ENCODE results near the gene DPYSL4.

DNA sequence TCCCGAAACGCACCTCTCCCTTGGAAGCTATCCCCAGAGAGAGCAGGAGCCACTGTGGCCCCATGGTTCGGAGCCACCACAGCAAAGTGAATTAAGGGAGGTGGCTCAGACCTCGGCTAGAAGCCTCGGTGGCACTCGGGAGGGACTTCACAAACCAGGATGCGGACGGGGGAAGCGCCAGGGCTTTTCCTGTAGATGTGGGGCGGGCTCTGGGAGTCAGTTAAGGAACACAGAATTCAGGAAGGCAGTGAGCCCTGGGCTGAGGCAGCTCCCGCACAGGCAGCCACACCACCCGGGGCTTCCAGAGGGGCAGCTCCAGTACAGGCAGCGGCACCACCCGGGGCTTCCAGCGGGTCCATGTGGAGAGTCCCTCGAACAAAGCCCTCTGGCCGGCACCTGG lies 42.7 kb upstream of the DPYSL4 start:
- TF ChIP-seq CTCF (IDR thresholded peaks at IDR 0.05) (no peak), POLR2AphosphoS5 (IDR thresholded peaks at IDR 0.05; ENCODE audit: low read depth, low read length) (no peak)
- TF ChIP-seq, protein P1, sequence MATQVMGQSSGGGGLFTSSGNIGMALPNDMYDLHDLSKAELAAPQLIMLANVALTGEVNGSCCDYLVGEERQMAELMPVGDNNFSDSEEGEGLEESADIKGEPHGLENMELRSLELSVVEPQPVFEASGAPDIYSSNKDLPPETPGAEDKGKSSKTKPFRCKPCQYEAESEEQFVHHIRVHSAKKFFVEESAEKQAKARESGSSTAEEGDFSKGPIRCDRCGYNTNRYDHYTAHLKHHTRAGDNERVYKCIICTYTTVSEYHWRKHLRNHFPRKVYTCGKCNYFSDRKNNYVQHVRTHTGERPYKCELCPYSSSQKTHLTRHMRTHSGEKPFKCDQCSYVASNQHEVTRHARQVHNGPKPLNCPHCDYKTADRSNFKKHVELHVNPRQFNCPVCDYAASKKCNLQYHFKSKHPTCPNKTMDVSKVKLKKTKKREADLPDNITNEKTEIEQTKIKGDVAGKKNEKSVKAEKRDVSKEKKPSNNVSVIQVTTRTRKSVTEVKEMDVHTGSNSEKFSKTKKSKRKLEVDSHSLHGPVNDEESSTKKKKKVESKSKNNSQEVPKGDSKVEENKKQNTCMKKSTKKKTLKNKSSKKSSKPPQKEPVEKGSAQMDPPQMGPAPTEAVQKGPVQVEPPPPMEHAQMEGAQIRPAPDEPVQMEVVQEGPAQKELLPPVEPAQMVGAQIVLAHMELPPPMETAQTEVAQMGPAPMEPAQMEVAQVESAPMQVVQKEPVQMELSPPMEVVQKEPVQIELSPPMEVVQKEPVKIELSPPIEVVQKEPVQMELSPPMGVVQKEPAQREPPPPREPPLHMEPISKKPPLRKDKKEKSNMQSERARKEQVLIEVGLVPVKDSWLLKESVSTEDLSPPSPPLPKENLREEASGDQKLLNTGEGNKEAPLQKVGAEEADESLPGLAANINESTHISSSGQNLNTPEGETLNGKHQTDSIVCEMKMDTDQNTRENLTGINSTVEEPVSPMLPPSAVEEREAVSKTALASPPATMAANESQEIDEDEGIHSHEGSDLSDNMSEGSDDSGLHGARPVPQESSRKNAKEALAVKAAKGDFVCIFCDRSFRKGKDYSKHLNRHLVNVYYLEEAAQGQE (IDR thresholded peaks at IDR 0.05; ENCODE audit: insufficient read depth in 1 of 2, low read depth in 2 of 2, low read length in 1 of 2): no peak

Measured in Panc1 (cell line).